HEK293 (cell line): ENCODE data around the gene CAP2.
"Not testable (repeated sequence)": the region's sequence is repeated elsewhere in the genome, so short reads cannot be mapped to it uniquely, and the experiment has no call there.

ENCODE experiments used
- MEIS1 ChIP-seq: sonication (generic); formaldehyde crosslinking; IDR thresholded peaks from 2 replicates; pipeline ENCODE4 v1.8.1; 2022; ENCODE audit warnings: missing genetic modification reagents, mild to moderate bottlenecking, borderline replicate concordance
- MZF1 ChIP-seq: fragments of 450-650 bp; formaldehyde crosslinking; IDR thresholded peaks from 2 replicates; pipeline ENCODE4 v1.5.1; 2017; ENCODE audit warnings: missing biosample characterization, missing genetic modification characterization, borderline replicate concordance
- YY1 ChIP-seq: fragments of 450-650 bp; formaldehyde crosslinking; IDR thresholded peaks from 2 replicates; pipeline ENCODE4 v1.5.1; 2018; ENCODE audit warnings: missing biosample characterization, missing genetic modification characterization
- ZNF121 ChIP-seq: fragments of 450-650 bp; formaldehyde crosslinking; IDR thresholded peaks from 2 replicates; pipeline ENCODE4 v1.5.1; 2016; ENCODE audit warnings: missing biosample characterization, missing genetic modification characterization
- ZNF23 ChIP-seq: fragments of 450-650 bp; formaldehyde crosslinking; IDR thresholded peaks from 2 replicates; pipeline ENCODE4 v1.5.1; 2016; ENCODE audit warnings: missing biosample characterization, missing genetic modification characterization, borderline replicate concordance
- ZNF274 ChIP-seq, 2 experiments: fragments of 200-500 bp in 1 of 2; fragments of 450-650 bp in 1 of 2; sonication (Bioruptor generic) in 1 of 2; formaldehyde crosslinking in 1 of 2; IDR thresholded peaks; 2 replicates each; pipeline versions ENCODE4 v1.5.1 to v1.6.1; 2014 to 2016; ENCODE audit warnings: borderline replicate concordance in 1 of 2, inconsistent platforms in 1 of 2, low read length in 1 of 2, missing biosample characterization in 1 of 2, missing genetic modification characterization in 1 of 2
- ZNF324 ChIP-seq: fragments of 450-650 bp; formaldehyde crosslinking; IDR thresholded peaks from 2 replicates; pipeline ENCODE4 v1.5.1; 2016; ENCODE audit warnings: missing biosample characterization, missing genetic modification characterization
- ZNF350 ChIP-seq: fragments of 450-650 bp; formaldehyde crosslinking; IDR thresholded peaks from 2 replicates; pipeline ENCODE4 v1.5.0; 2017; ENCODE audit warnings: missing biosample characterization, mild to moderate bottlenecking, missing genetic modification characterization
- ZNF530 ChIP-seq: fragments of 450-650 bp; formaldehyde crosslinking; IDR thresholded peaks from 2 replicates; pipeline ENCODE4 v1.5.1; 2016; ENCODE audit warnings: low read depth, missing biosample characterization, missing genetic modification characterization
- TF ChIP-seq, protein P1 (sequence below): fragments of 450-650 bp; formaldehyde crosslinking; IDR thresholded peaks from 2 replicates; pipeline ENCODE4 v1.5.1; 2016; ENCODE audit warnings: missing biosample characterization, missing genetic modification characterization
- TF ChIP-seq, protein P2 (sequence below): fragments of 450-650 bp; formaldehyde crosslinking; IDR thresholded peaks from 2 replicates; pipeline ENCODE4; 2016; ENCODE audit warnings: missing biosample characterization, missing genetic modification characterization
- TF ChIP-seq, protein P3 (sequence below): fragments of 450-650 bp; IDR thresholded peaks from 2 replicates; pipeline ENCODE4 v1.5.1; 2018; ENCODE audit warnings: missing biosample characterization, mild to moderate bottlenecking, missing genetic modification characterization
- TF ChIP-seq, protein P4 (sequence below): fragments of 450-650 bp; formaldehyde crosslinking; IDR thresholded peaks from 2 replicates; pipeline ENCODE4 v1.5.1; 2016; ENCODE audit warnings: missing biosample characterization, missing genetic modification characterization
- TF ChIP-seq, protein P5 (sequence below): fragments of 450-650 bp; formaldehyde crosslinking; IDR thresholded peaks from 2 replicates; pipeline ENCODE4 v1.5.1; 2016; ENCODE audit warnings: missing biosample characterization, missing genetic modification characterization

DNA sequence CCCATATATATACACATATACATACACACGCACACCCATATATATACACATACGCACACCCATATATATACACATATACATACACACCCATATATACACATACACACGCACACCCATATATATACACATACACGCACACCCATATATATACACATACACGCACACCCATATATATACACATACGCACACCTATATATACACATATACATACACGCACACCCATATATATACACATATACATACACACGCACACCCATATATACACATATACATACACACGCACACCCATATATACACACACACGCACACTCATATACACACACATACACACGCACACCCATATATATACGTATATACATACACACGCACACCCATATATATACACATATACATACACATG is 193.2 kb downstream of the CAP2 start:
- TF ChIP-seq, protein P1, sequence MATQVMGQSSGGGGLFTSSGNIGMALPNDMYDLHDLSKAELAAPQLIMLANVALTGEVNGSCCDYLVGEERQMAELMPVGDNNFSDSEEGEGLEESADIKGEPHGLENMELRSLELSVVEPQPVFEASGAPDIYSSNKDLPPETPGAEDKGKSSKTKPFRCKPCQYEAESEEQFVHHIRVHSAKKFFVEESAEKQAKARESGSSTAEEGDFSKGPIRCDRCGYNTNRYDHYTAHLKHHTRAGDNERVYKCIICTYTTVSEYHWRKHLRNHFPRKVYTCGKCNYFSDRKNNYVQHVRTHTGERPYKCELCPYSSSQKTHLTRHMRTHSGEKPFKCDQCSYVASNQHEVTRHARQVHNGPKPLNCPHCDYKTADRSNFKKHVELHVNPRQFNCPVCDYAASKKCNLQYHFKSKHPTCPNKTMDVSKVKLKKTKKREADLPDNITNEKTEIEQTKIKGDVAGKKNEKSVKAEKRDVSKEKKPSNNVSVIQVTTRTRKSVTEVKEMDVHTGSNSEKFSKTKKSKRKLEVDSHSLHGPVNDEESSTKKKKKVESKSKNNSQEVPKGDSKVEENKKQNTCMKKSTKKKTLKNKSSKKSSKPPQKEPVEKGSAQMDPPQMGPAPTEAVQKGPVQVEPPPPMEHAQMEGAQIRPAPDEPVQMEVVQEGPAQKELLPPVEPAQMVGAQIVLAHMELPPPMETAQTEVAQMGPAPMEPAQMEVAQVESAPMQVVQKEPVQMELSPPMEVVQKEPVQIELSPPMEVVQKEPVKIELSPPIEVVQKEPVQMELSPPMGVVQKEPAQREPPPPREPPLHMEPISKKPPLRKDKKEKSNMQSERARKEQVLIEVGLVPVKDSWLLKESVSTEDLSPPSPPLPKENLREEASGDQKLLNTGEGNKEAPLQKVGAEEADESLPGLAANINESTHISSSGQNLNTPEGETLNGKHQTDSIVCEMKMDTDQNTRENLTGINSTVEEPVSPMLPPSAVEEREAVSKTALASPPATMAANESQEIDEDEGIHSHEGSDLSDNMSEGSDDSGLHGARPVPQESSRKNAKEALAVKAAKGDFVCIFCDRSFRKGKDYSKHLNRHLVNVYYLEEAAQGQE: not testable (repeated sequence)
- TF ChIP-seq, protein P2, sequence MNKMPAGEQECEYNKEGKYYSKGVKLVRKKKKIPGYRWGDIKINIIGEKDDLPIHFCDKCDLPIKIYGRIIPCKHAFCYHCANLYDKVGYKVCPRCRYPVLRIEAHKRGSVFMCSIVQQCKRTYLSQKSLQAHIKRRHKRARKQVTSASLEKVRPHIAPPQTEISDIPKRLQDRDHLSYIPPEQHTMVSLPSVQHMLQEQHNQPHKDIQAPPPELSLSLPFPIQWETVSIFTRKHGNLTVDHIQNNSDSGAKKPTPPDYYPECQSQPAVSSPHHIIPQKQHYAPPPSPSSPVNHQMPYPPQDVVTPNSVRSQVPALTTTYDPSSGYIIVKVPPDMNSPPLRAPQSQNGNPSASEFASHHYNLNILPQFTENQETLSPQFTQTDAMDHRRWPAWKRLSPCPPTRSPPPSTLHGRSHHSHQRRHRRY (tag by site-specific recombination): not testable (repeated sequence)
- TF ChIP-seq, protein P3, sequence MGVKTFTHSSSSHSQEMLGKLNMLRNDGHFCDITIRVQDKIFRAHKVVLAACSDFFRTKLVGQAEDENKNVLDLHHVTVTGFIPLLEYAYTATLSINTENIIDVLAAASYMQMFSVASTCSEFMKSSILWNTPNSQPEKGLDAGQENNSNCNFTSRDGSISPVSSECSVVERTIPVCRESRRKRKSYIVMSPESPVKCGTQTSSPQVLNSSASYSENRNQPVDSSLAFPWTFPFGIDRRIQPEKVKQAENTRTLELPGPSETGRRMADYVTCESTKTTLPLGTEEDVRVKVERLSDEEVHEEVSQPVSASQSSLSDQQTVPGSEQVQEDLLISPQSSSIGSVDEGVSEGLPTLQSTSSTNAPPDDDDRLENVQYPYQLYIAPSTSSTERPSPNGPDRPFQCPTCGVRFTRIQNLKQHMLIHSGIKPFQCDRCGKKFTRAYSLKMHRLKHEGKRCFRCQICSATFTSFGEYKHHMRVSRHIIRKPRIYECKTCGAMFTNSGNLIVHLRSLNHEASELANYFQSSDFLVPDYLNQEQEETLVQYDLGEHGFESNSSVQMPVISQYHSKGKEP (tag by site-specific recombination): not testable (repeated sequence)
- TF ChIP-seq ZNF274 (IDR thresholded peaks at IDR 0.05; ENCODE audit: low read length); ZNF274 (tag by site-specific recombination; IDR thresholded peaks at IDR 0.05; ENCODE audit: borderline replicate concordance); ZNF121 (tag by site-specific recombination); ZNF324 (tag by site-specific recombination); ZNF350 (tag by site-specific recombination); ZNF530; MEIS1 (CRISPR knock-in tag); YY1 (tag by site-specific recombination); ZNF23 (tag by site-specific recombination); MZF1 (tag by site-specific recombination): not testable (repeated sequence)
- TF ChIP-seq, protein P4, sequence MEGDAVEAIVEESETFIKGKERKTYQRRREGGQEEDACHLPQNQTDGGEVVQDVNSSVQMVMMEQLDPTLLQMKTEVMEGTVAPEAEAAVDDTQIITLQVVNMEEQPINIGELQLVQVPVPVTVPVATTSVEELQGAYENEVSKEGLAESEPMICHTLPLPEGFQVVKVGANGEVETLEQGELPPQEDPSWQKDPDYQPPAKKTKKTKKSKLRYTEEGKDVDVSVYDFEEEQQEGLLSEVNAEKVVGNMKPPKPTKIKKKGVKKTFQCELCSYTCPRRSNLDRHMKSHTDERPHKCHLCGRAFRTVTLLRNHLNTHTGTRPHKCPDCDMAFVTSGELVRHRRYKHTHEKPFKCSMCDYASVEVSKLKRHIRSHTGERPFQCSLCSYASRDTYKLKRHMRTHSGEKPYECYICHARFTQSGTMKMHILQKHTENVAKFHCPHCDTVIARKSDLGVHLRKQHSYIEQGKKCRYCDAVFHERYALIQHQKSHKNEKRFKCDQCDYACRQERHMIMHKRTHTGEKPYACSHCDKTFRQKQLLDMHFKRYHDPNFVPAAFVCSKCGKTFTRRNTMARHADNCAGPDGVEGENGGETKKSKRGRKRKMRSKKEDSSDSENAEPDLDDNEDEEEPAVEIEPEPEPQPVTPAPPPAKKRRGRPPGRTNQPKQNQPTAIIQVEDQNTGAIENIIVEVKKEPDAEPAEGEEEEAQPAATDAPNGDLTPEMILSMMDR (tag by site-specific recombination): not testable (repeated sequence)
- TF ChIP-seq, protein P5, sequence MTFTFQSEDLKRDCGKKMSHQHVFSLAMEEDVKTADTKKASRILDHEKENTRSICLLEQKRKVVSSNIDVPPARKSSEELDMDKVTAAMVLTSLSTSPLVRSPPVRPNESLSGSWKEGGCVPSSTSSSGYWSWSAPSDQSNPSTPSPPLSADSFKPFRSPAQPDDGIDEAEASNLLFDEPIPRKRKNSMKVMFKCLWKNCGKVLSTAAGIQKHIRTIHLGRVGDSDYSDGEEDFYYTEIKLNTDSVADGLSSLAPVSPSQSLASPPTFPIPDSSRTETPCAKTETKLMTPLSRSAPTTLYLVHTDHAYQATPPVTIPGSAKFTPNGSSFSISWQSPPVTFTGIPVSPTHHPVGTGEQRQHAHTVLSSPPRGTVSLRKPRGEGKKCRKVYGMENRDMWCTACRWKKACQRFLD (tag by site-specific recombination): not testable (repeated sequence)
